ENCODE measurements around the gene MED15. TPM values are rescaled to one million over a fixed set of nuclear protein-coding genes. Genes with fewer than 3 reads are reported as not detected.

The MED15 gene
- polyA plus RNA-seq (2011; rRNA removed) (17.3 and 25.4 TPM in 2 replicates), polyA minus RNA-seq (2011; rRNA and poly(A)+ RNA removed) (43.3 and 49.2 TPM in 2 replicates)

GRCh38 chr22:20507253-20508066, at the start of gene MED15:
Gene MED15 (plus strand): TSS chr22:20507610. CDS start chr22:20507679, 69 bp downstream.
- peak; percentile 65 for DNase-seq (ENCODE audit: low read depth, low spot score)
- H3K27ac ChIP-seq (ENCODE audit: low read depth, low read length) = peak within 1 kb of the TSS; percentile 97
- peak within 1 kb of the TSS; percentile 97 for H3K4me3 ChIP-seq (ENCODE audit: low read depth, low read length)
- CTCF ChIA-PET = interaction anchor here (1.4 to 1.5 kb wide), 2 partner anchors 61 to 89 kb away, joined by 5 to 8 read pairs; no protein-coding TSS in a partner anchor
- POLR2A ChIA-PET = interaction anchor here (0.9 to 2.2 kb wide), 7 partner anchors 16 to 62 kb away, joined by 3 to 14 read pairs (median 7); no protein-coding TSS in a partner anchor
- TF ChIP-seq, protein P1, sequence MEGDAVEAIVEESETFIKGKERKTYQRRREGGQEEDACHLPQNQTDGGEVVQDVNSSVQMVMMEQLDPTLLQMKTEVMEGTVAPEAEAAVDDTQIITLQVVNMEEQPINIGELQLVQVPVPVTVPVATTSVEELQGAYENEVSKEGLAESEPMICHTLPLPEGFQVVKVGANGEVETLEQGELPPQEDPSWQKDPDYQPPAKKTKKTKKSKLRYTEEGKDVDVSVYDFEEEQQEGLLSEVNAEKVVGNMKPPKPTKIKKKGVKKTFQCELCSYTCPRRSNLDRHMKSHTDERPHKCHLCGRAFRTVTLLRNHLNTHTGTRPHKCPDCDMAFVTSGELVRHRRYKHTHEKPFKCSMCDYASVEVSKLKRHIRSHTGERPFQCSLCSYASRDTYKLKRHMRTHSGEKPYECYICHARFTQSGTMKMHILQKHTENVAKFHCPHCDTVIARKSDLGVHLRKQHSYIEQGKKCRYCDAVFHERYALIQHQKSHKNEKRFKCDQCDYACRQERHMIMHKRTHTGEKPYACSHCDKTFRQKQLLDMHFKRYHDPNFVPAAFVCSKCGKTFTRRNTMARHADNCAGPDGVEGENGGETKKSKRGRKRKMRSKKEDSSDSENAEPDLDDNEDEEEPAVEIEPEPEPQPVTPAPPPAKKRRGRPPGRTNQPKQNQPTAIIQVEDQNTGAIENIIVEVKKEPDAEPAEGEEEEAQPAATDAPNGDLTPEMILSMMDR (IDR thresholded peaks at IDR 0.05; ENCODE audit: low read depth, low read length) = no peak
- H3K9me3 ChIP-seq (ENCODE audit: control insufficient read depth, insufficient read depth, low read length) = no peaks in the 10 kb centered on the region; the same call in 1 of the 2 replicates
- no peaks in the 10 kb centered on the region for H3K27me3 ChIP-seq (ENCODE audit: control insufficient read depth, insufficient read depth, low read length)

DNA sequence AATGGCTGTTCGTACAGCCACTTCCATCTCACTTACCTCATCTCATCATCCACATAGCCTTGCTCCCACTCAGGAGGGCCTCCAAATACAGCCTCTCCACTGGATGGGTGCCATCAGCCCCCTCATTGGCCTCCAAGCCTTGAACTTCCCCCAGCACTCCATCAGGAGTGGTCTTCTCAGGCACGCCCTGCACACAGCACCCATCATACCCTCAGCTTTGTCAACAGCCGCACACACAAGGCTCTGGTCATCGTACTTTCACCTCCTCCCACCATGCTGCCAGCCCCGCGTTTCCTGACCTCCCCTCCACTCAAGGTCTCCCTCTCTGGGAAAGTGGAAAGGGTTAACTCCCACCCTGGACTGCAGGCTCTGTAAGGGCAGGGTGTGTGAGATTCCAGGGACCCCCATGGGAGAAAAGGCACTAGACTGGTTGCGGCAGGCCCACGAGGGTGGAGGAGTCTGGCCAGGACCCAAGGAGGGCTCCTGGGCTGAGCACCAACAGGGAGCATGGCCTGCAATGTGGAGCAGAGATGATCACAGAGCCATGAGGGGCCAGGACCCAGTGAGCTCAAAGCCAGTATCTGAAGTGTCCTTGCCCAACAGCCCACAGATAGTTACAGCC, 48.8 kb upstream of the MED15 start:
- CTCF ChIA-PET = interaction anchor here (2.3 kb wide), 1 partner anchor 41 kb away, joined by 17 read pairs; no protein-coding TSS in a partner anchor
- DNase-seq (ENCODE audit: low read depth, low spot score) = no peak
- Histone ChIP-seq H3K4me3 (ENCODE audit: low read depth, low read length) (no peak overlapping the region), H3K9me3 (ENCODE audit: control insufficient read depth, insufficient read depth, low read length) (no peaks in the 10 kb centered on the region), H3K27me3 (ENCODE audit: control insufficient read depth, insufficient read depth, low read length) (no peaks in the 10 kb centered on the region), H3K27ac (ENCODE audit: low read depth, low read length) (no peak overlapping the region)
- POLR2A ChIA-PET = no interaction called here
- TF ChIP-seq, protein P1 (IDR thresholded peaks at IDR 0.05; ENCODE audit: low read depth, low read length) = no peak

DNA sequence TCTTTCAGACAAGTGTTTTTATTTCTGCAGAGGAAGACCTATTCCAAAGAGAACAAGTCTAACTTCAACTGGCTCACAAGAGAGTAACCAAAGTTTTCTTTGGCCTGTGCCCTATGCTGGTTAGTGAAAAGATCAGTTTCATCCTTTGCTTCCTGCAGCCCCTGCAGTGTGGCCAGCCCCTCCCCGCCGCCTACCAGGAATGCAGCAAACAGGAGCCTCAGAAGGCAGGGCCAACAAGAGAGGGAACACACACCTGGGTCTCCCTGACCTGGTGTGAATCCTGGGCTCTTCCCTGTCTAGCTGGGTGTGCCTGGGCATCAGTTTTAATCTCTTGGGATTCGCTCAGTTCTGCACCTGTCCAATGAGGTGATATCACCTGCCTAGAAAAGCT, 48.3 kb upstream of the MED15 start:
- Histone ChIP-seq H3K9me3 (ENCODE audit: control insufficient read depth, insufficient read depth, low read length) (no peaks in the 10 kb centered on the region), H3K4me3 (ENCODE audit: low read depth, low read length) (no peak overlapping the region), H3K27ac (ENCODE audit: low read depth, low read length) (no peak overlapping the region), H3K27me3 (ENCODE audit: control insufficient read depth, insufficient read depth, low read length) (no peaks in the 10 kb centered on the region)
- ChIA-PET POLR2A (no interaction called here), CTCF (interaction anchor here (2.3 kb wide), 1 partner anchor 41 kb away, joined by 17 read pairs; no protein-coding TSS in a partner anchor)
- TF ChIP-seq, protein P1 (IDR thresholded peaks at IDR 0.05; ENCODE audit: low read depth, low read length) = no peak
- no peak for DNase-seq (ENCODE audit: low read depth, low spot score)

GRCh38 chr22:20459862-20460261, 47.5 kb upstream of the MED15 start:
- CTCF ChIA-PET = interaction anchor here (2.3 kb wide), 1 partner anchor 42 kb away, joined by 17 read pairs; no protein-coding TSS in a partner anchor

More at GRCh38 chr22:20459862-20460261, 47.5 kb upstream of the MED15 start:
- POLR2A ChIA-PET = no interaction called here
- H3K27me3 ChIP-seq (ENCODE audit: control insufficient read depth, insufficient read depth, low read length) = no peaks in the 10 kb centered on the region
- H3K27ac ChIP-seq (ENCODE audit: low read depth, low read length) = no peak overlapping the region
- TF ChIP-seq, protein P1 (IDR thresholded peaks at IDR 0.05; ENCODE audit: low read depth, low read length) = no peak
- no peaks in the 10 kb centered on the region for H3K9me3 ChIP-seq (ENCODE audit: control insufficient read depth, insufficient read depth, low read length)
- no peak for DNase-seq (ENCODE audit: low read depth, low spot score)
- H3K4me3 ChIP-seq (ENCODE audit: low read depth, low read length) = no peak overlapping the region
